K562 (cell line): ENCODE data around the gene MPRIP.

ENCODE experiments used
- C11orf30 ChIP-seq: fragments of 450-650 bp; IDR thresholded peaks from 2 replicates; pipeline ENCODE4 v1.6.1; 2016; ENCODE audit warnings: low read depth, mild to moderate bottlenecking
- CBX2 ChIP-seq: fragments of 200-600 bp; sonication (generic); IDR thresholded peaks from one replicate; pipeline ENCODE4 v1.6.1; 2012; ENCODE audit warnings: mild to moderate bottlenecking, low read length, inconsistent platforms; ENCODE audit not compliant: insufficient read depth, poor library complexity, severe bottlenecking
- E2F4 ChIP-seq: sonication (generic); formaldehyde crosslinking; IDR thresholded peaks from 2 replicates; pipeline ENCODE4 v1.8.0; 2022; ENCODE audit warnings: mild to moderate bottlenecking, low read depth, missing genetic modification reagents
- LEF1 ChIP-seq: fragments of 450-650 bp; IDR thresholded peaks from 2 replicates; pipeline ENCODE4 v1.6.1; 2016; ENCODE audit warnings: mild to moderate bottlenecking
- TF ChIP-seq, protein P1 (sequence below): fragments of 450-650 bp; IDR thresholded peaks from 2 replicates; pipeline ENCODE4 v1.6.1; 2016; ENCODE audit warnings: missing biosample characterization, missing genetic modification characterization
- TF ChIP-seq, protein P2 (sequence below), 3 experiments: IDR thresholded peaks in 2 of 3; conservative IDR thresholded peaks in 1 of 3; 2 replicates each; pipeline ENCODE4 v1.5.1; 2011 to 2012; ENCODE audit warnings: low read length in 3 of 3, mild to moderate bottlenecking in 3 of 3, control low read depth in 2 of 3, improper control_type of control experiment in 1 of 3, inconsistent platforms in 1 of 3, low read depth in 1 of 3, mixed read lengths in 1 of 3, moderate library complexity in 1 of 3; ENCODE audit not compliant: insufficient read depth in 2 of 3

- TF ChIP-seq, protein P1, sequence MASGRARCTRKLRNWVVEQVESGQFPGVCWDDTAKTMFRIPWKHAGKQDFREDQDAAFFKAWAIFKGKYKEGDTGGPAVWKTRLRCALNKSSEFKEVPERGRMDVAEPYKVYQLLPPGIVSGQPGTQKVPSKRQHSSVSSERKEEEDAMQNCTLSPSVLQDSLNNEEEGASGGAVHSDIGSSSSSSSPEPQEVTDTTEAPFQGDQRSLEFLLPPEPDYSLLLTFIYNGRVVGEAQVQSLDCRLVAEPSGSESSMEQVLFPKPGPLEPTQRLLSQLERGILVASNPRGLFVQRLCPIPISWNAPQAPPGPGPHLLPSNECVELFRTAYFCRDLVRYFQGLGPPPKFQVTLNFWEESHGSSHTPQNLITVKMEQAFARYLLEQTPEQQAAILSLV (tag): no peak
- TF ChIP-seq, protein P2, sequence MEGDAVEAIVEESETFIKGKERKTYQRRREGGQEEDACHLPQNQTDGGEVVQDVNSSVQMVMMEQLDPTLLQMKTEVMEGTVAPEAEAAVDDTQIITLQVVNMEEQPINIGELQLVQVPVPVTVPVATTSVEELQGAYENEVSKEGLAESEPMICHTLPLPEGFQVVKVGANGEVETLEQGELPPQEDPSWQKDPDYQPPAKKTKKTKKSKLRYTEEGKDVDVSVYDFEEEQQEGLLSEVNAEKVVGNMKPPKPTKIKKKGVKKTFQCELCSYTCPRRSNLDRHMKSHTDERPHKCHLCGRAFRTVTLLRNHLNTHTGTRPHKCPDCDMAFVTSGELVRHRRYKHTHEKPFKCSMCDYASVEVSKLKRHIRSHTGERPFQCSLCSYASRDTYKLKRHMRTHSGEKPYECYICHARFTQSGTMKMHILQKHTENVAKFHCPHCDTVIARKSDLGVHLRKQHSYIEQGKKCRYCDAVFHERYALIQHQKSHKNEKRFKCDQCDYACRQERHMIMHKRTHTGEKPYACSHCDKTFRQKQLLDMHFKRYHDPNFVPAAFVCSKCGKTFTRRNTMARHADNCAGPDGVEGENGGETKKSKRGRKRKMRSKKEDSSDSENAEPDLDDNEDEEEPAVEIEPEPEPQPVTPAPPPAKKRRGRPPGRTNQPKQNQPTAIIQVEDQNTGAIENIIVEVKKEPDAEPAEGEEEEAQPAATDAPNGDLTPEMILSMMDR (IDR thresholded peaks at IDR 0.05 in 2 of 3, conservative IDR thresholded peaks at IDR 0.05 in 1 of 3; ENCODE audit: insufficient read depth in 2 of 3, low read depth in 1 of 3, low read length in 3 of 3): no peak
- TF ChIP-seq E2F4 (CRISPR knock-in tag) (no peak), CBX2 (no peak), LEF1 (no peak), C11orf30 (no peak)
Observed at GRCh38 chr17:17109907-17110306, 67.7 kb downstream of the MPRIP start.
